ENCODE results near the gene RBMS3. TPM values are rescaled to one million over a fixed set of nuclear protein-coding genes. Genes with fewer than 3 reads are reported as not detected.

The RBMS3 gene
- total and polyA plus RNA-seq, 2 of the 8 experiments (the other 6 are each of a cell fraction or from before 2014, with no cell fraction given) = 3.7 to 6.9 TPM

GRCh38 chr3:29452934-29453283 is 172.0 kb downstream of the RBMS3 start (continued):
- TF ChIP-seq ATF3 (IDR thresholded peaks at IDR 0.05; ENCODE audit: insufficient read depth, low read depth, low read length) = no peak
